Stimulated activated CD8-positive, alpha-beta memory T cell treated with anti-CD3 and anti-CD28 coated beads, Interleukin-15, amount 100 ng/mL, for 24 hours (primary cell): ENCODE results near the gene DSE.

Source experiments
- DNase-seq: peaks from one replicate; pipeline ENCODE4 v3.0.0-alpha.2; 2020; ENCODE audit warnings: low read depth

The DSE gene

DNA sequence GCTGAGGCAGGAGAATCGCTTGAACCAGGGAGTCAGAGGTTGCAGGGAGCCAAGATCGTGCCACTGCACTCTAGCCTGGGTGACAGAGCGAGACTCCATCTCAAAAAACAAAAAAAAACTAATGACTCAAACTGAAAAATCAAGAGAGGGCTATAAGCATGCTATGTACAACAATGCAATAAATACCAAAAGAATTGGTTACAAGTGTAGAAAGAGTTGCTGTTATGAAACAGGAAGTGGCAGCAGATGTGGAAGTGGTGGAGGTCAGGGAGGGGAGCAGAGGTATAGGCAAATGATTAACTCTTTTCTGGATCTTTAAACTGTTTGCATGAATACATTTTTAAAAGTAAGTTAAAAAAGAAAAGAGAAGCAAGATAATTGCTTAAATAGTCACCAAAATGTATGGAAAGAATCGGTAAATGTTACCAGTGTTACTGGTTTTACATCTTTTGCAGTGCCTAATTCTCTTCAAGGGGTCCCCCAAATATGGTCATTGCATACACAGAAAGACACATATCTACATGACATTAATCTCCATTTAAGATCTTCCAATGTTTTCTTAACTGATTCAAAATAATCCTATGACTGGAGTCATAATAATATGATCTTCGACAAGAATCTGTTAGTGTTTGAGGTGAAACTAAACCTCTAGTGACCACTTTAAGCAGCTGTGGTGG, 105.4 kb downstream of the DSE start:
- no peak for DNase-seq

DNA sequence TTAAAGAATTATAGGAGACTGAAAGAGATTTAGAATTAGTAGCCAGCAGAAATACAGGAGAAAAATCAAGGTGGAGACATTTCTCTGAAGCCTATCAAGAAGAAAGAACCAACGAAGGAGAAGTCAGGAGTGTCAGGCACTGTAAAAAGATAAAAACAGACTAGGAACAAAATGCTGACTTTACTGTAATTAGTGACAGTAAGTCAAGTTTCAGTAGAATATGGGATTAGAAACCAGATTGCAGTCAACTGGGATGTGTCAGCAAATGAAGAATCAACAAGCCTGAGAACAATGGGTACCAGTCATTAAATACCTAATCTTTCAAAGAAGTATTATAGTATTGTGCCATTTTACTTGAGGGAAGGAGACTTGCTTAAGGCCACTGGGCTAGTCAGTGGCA, 112.0 kb downstream of the DSE start:
- DNase-seq = no peak

DNA sequence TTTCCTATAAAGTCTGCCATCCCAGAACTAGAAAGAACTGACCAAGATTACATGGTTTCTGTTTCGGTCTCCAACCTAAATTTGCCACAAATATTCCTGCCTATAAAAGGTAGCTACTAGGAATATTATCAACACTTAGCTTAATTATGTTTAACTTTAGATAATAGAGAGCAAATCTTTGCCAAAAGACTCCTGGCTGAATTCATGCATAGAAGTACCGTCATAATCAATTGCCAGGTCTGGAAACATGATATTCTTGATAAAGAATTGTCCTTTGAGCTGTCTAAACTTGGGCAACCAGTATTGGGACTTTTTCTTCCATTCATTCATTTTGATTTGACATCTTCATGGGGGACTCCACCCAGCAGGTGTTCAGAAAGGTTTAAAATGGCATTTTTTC, 112.9 kb downstream of the DSE start:
- no peak for DNase-seq

DNA sequence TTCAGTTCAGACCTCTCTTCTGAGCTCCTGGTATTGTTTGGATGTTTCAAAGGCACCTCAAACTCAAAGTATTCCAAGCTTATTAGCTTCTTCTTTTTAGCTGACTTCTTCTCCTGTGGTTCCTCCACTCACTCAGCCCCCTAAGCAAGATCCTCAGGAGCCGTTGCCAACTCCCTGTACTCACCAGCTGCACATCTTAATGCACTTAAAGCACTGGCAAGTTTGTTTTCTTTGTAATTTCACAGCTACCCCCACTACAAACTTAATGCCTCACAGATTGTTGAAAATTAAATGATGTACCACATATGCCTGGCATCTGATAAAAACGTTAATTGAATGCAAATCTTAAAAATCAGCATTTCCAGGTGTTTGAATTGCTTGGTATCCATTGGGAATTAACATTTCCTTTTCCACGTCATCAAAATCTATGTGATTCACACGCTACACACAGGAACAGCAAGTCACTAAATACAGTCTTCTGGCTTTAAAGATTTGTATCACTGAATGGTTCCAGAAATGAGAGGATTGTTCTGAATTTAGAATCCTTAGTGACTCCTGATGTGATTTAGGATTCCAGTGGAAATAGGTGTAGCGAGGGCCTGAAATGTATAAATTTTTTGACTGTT, 114.9 kb downstream of the DSE start:
- DNase-seq = no peak

DNA sequence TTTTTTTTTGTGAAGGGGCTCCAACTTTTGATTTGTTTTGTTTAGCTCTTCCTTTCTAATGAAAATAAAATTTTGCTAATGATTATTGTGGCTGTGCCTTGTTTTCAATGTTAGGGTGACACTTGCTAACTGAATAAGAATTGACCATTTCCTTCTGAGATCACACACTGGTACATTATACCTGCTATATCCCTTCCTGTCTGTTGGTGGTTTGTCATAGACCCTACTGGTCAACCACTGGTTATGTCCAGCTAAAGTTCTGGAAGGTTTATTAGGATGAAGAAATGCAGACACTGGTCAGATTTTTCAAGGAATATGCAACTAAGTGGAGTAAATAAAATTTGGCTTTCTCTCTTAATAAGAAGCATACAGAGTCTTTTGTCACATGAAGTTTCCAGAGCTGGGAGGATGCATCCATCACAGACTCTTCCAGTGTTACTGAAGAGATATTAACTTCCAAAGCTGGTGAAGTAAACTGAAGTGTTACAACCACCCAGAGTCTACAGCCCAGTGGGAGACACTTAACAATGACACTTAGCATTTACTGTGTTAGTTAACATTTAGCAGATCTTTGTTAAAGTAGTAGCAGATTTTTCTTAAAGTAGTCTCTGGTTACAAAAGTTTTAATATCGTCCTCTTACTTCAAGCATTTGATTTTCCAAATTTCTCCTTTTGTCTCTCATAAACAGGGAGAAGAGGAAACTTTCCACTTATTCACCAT, 121.0 kb downstream of the DSE start:
- no peak for DNase-seq

DNA sequence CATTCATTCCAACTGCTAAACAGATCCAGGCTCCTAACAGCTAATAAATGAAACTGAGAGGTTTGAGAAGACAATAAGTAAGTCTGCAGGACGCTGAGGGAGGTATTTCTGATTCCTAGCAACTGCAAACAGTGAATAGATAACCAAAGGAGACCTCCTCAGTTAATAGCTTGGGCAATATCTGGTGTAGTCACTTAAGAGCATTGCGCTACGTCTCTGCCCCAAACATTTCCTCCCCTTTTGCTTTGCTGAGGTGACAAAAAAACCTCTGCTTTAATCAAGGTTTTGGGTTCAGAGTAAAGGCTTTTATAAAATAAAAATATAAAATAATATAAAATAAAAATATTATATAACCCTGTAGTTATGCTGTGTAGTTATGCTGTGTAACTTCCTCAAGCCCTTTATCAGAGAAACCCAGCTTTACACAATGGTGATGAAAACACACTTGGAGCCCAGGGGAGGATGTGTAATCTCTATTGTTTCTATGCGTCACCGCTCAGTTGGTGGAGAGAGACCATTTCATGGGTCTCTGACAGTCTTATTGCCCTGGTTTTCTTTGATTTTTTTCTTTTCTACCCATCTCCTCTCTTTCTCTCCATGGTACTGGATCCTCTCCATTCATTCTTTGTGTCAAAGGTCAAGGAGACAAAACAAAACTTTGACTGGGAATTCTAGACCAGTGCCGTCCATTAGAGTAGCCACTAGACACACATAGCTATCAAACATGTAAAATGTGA, 121.8 kb downstream of the DSE start:
- DNase-seq = no peak
